PC-3 (cell line): ENCODE results near the gene MIPOL1. TPM values are rescaled to one million over a fixed set of nuclear protein-coding genes. Genes with fewer than 3 reads are reported as not detected.

Experiments
- ATAC-seq: fragments of 200-7000 bp; cut with Tn5 transposase; 2 replicates; pipeline ENCODE4 v1.9.1; 2020; ENCODE audit warnings: mild to moderate bottlenecking, moderate library complexity
- BruUV-seq: library from RNA; stranded (reverse); fragments of 400-500 nt; replicated peaks from 2 replicates; lab custom pipeline; 2021; lab: Mats Ljungman, UMichigan
- CTCF ChIA-PET: fragments of 300-600 bp; sonication (Branson Sonifier 250); formaldehyde crosslinking; loops from one replicate; lab custom pipeline; 2022; ENCODE audit warnings: antibody characterized with exemption; lab: Charles Lee
- POLR2A ChIA-PET: fragments of 300-600 bp; sonication (Branson Sonifier 250); formaldehyde crosslinking; loops from one replicate; lab custom pipeline; 2022; ENCODE audit warnings: antibody characterized with exemption; ENCODE audit not compliant: unreplicated experiment; lab: Charles Lee
- DNase-seq: peaks from one replicate; pipeline ENCODE4 v3.0.0-alpha.2; 2015
- H2AFZ ChIP-seq: fragments of 300-600 bp; sonication (generic); 2 replicates; pipeline ENCODE4 v1.6.0; 2016; ENCODE audit warnings: antibody characterized with exemption, low read length
- H3F3A ChIP-seq: fragments of 300-600 bp; sonication (generic); one replicate; pipeline ENCODE4 v1.6.0; 2017; ENCODE audit warnings: antibody characterized with exemption, low read length, control low read depth, mild to moderate bottlenecking; ENCODE audit not compliant: unreplicated experiment
- H3K27ac ChIP-seq: fragments of 300-600 bp; sonication (generic); 2 replicates; pipeline ENCODE4 v1.5.1; 2016; ENCODE audit warnings: mild to moderate bottlenecking, low read length
- H3K27me3 ChIP-seq: fragments of 300-600 bp; sonication (generic); 2 replicates; pipeline ENCODE4 v1.6.1; 2016; ENCODE audit warnings: low read length, mixed read lengths
- H3K36me3 ChIP-seq: fragments of 300-600 bp; sonication (generic); 2 replicates; pipeline ENCODE4 v1.6.1; 2016; ENCODE audit warnings: low read depth, mixed run types, low read length, mixed read lengths
- H3K4me1 ChIP-seq: fragments of 300-600 bp; sonication (generic); 2 replicates; pipeline ENCODE4 v1.5.1; 2016; ENCODE audit warnings: low read length; ENCODE audit not compliant: insufficient read depth
- H3K4me2 ChIP-seq: fragments of 300-600 bp; sonication (generic); 2 replicates; pipeline ENCODE4 v1.6.0; 2016; ENCODE audit warnings: low read length
- H3K4me3 ChIP-seq: fragments of 300-600 bp; sonication (generic); 2 replicates; pipeline ENCODE4 v1.5.1; 2016; ENCODE audit warnings: mild to moderate bottlenecking, low read length, mixed read lengths
- H3K79me2 ChIP-seq: fragments of 300-600 bp; sonication (generic); 2 replicates; pipeline ENCODE4 v1.6.1; 2017; ENCODE audit warnings: low read length, mixed read lengths
- H3K9ac ChIP-seq: fragments of 300-600 bp; sonication (generic); 2 replicates; pipeline ENCODE4 v1.6.0; 2016; ENCODE audit warnings: mild to moderate bottlenecking, low read length
- H3K9me2 ChIP-seq: fragments of 300-600 bp; sonication (generic); replicated peaks from 2 replicates; pipeline ENCODE4 v1.6.1; 2016; ENCODE audit warnings: mixed run types, low read length, mixed read lengths
- H3K9me3 ChIP-seq: fragments of 300-600 bp; sonication (generic); 2 replicates; pipeline ENCODE4 v1.6.1; 2016; ENCODE audit warnings: low read length, mixed read lengths
- H4K20me1 ChIP-seq: fragments of 300-600 bp; sonication (generic); 2 replicates; pipeline ENCODE4 v1.6.1; 2016; ENCODE audit warnings: low read length, mixed read lengths
- CTCF ChIP-seq: fragments of 300-600 bp; sonication (generic); conservative IDR thresholded peaks from 2 replicates; pipeline ENCODE4 v1.5.1; 2017; ENCODE audit warnings: antibody characterized with exemption, low read depth, mild to moderate bottlenecking, low read length
- EZH2 ChIP-seq: fragments of 300-600 bp; sonication (generic); IDR thresholded peaks from one replicate; pipeline ENCODE4 v1.6.1; 2017; ENCODE audit warnings: antibody characterized with exemption, mild to moderate bottlenecking, low read length; ENCODE audit not compliant: unreplicated experiment
- EZH2phosphoT487 ChIP-seq: fragments of 300-600 bp; sonication (generic); IDR thresholded peaks from 2 replicates; pipeline ENCODE4 v1.6.1; 2018; ENCODE audit warnings: mild to moderate bottlenecking, antibody characterized with exemption, low read length, borderline replicate concordance
- intact Hi-C: fragments of 100-400 bp; cut with micrococcal nuclease; formaldehyde crosslinking; loops from 2 replicates; pipeline ENCODE4 v1.9.0; 2023
- total RNA-seq: library from RNA; depleted of rRNA; stranded (reverse); fragments of >200 nt; gene quantifications from 2 replicates; pipeline ENCODE4 v1.2.3, GENCODE V29; 2014

MIPOL1 gene
- total RNA-seq, 1 experiment from 2014 or later = 22.5 TPM

GRCh38 chr14:37311252-37311651 is 113.5 kb downstream of the MIPOL1 start:
- H3K9me3 ChIP-seq = no peaks in the 10 kb centered on the region
- DNase-seq (no peak), ATAC-seq (no peak)
- H3K27me3 ChIP-seq = no peaks in the 10 kb centered on the region
- H4K20me1 ChIP-seq = no peaks in the 10 kb centered on the region
- H3F3A ChIP-seq = no peaks in the 10 kb centered on the region
- intact Hi-C loops = no loop called here
- no peaks in the 10 kb centered on the region for H3K4me1 ChIP-seq
- H3K9me2 ChIP-seq = no peaks in the 10 kb centered on the region
- no peak overlapping the region for H3K9ac ChIP-seq
- no peak overlapping the region for H3K4me2 ChIP-seq
- no peaks in the 10 kb centered on the region for H3K79me2 ChIP-seq
- no peak overlapping the region for H2AFZ ChIP-seq
- POLR2A ChIA-PET = no interaction called here
- BruUV-seq = no TSS peak
- CTCF ChIA-PET = no interaction called here
- no peak overlapping the region for H3K27ac ChIP-seq
- H3K36me3 ChIP-seq = no peaks in the 10 kb centered on the region
- no peak overlapping the region for H3K4me3 ChIP-seq
- no peak for TF ChIP-seq CTCF
- no peak for TF ChIP-seq EZH2phosphoT487
- no peak for TF ChIP-seq EZH2

GRCh38 chr14:37318938-37319337 is 121.2 kb downstream of the MIPOL1 start:
- H3K9me3 ChIP-seq = no peaks in the 10 kb centered on the region
- H3K9me2 ChIP-seq = no peaks in the 10 kb centered on the region
- H2AFZ ChIP-seq = no peak overlapping the region
- H3K4me1 ChIP-seq = peaks cover 18% of the 10 kb centered on the region
- DNase-seq (no peak), ATAC-seq (no peak)
- H3K79me2 ChIP-seq = no peaks in the 10 kb centered on the region
- intact Hi-C loops = no loop called here
- no peaks in the 10 kb centered on the region for H3K36me3 ChIP-seq
- H3F3A ChIP-seq = no peaks in the 10 kb centered on the region
- H3K27ac ChIP-seq = no peak overlapping the region
- no TSS peak for BruUV-seq
- H3K4me2 ChIP-seq = no peak overlapping the region
- H3K27me3 ChIP-seq = no peaks in the 10 kb centered on the region
- ChIA-PET CTCF (no interaction called here), POLR2A (no interaction called here)
- no peak for TF ChIP-seq EZH2phosphoT487
- no peak for TF ChIP-seq CTCF
- no peak for TF ChIP-seq EZH2
- no peaks in the 10 kb centered on the region for H4K20me1 ChIP-seq
- no peak overlapping the region for H3K9ac ChIP-seq
- no peak overlapping the region for H3K4me3 ChIP-seq

- H3K4me1 ChIP-seq = peaks cover 18% of the 10 kb centered on the region
- H4K20me1 ChIP-seq = no peaks in the 10 kb centered on the region
- POLR2A ChIA-PET = interaction anchor here (0.6 to 0.7 kb wide), 2 partner anchors 9 to 16 kb away, joined by 3 to 4 read pairs; no protein-coding TSS in a partner anchor
- no peaks in the 10 kb centered on the region for H3K9me2 ChIP-seq
- no peak overlapping the region for H3K9ac ChIP-seq
- no peaks in the 10 kb centered on the region for H3K27me3 ChIP-seq
- H3K36me3 ChIP-seq = no peaks in the 10 kb centered on the region
- H3K79me2 ChIP-seq = no peaks in the 10 kb centered on the region
- CTCF ChIA-PET = no interaction called here
- no peak for TF ChIP-seq CTCF
- TF ChIP-seq EZH2 = no peak
- no peaks in the 10 kb centered on the region for H3F3A ChIP-seq
- peak; percentile 70 for DNase-seq
- BruUV-seq = no TSS peak
- peak overlapping the region; percentile 15 for H3K4me2 ChIP-seq
- H2AFZ ChIP-seq = no peak overlapping the region
- peak; percentile 92 for ATAC-seq
- no peak overlapping the region for H3K27ac ChIP-seq
- intact Hi-C loops = loop anchor here (1.0 to 2.0 kb wide), 2 partner anchors 9 to 117 kb away; no protein-coding TSS in a partner anchor
- no peaks in the 10 kb centered on the region for H3K9me3 ChIP-seq
- no peak overlapping the region for H3K4me3 ChIP-seq
Observed at GRCh38 chr14:37320106-37320505, 122.4 kb downstream of the MIPOL1 start.
